ENCODE data around the gene TREX2.

TREX2 gene

GRCh38 chrX:153433161-153433680, 12.6 kb downstream of the TREX2 start:
- DNase-seq (ENCODE audit: low read depth, low spot score) = no peak
- Histone ChIP-seq H3K4me3 (no peak overlapping the region), H3K27ac (no peak overlapping the region), H3K9ac (ENCODE audit: insufficient read length) (no peak overlapping the region), H3K9me3 (ENCODE audit: low read depth, low read length) (no peaks in the 10 kb centered on the region), H3K36me3 (ENCODE audit: insufficient read depth, low read length) (no peaks in the 10 kb centered on the region)
- no peak for TF ChIP-seq FOXP2 (optimal IDR thresholded peaks at IDR 0.05; ENCODE audit: control extremely low read depth, extremely low read length, insufficient read depth)
- TF ChIP-seq EZH2 (IDR thresholded peaks at IDR 0.05) = no peak
- TF ChIP-seq POLR2AphosphoS5 (IDR thresholded peaks at IDR 0.05; ENCODE audit: borderline replicate concordance, low read depth, low read length) = no peak

DNA sequence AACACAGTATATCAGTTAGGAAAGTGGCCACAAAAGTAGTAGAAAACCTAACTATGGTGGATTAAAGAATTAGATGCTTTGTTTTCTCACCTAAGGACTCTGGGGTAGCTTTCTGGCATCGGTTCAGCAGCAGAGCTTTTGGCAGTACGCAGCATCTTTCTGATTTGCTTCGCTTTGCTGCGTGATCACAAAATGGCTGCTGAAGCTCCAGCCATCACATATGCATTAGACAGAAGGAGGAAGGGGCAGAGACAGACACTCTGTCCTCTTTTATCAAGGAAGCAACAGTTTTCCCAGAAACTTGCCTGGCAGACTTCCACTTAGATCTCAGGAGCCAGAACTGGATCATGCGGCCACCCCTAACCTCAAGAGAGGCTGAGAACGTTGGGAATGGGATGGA, 15.1 kb downstream of the TREX2 start:
- no peak overlapping the region for H3K9ac ChIP-seq (ENCODE audit: insufficient read length)
- H3K27ac ChIP-seq = no peak overlapping the region
- no peaks in the 10 kb centered on the region for H3K9me3 ChIP-seq (ENCODE audit: low read depth, low read length)
- no peak for DNase-seq (ENCODE audit: low read depth, low spot score)
- TF ChIP-seq POLR2AphosphoS5 (IDR thresholded peaks at IDR 0.05; ENCODE audit: borderline replicate concordance, low read depth, low read length) = no peak
- no peak for TF ChIP-seq FOXP2 (optimal IDR thresholded peaks at IDR 0.05; ENCODE audit: control extremely low read depth, extremely low read length, insufficient read depth)
- TF ChIP-seq EZH2 (IDR thresholded peaks at IDR 0.05) = no peak
- H3K36me3 ChIP-seq (ENCODE audit: insufficient read depth, low read length) = no peaks in the 10 kb centered on the region
- H3K4me3 ChIP-seq = no peak overlapping the region

GRCh38 chrX:153426204-153426603, 19.7 kb downstream of the TREX2 start:
- no peak overlapping the region for H3K9ac ChIP-seq (ENCODE audit: insufficient read length)
- DNase-seq (ENCODE audit: low read depth, low spot score) = no peak
- no peak overlapping the region for H3K27ac ChIP-seq
- H3K9me3 ChIP-seq (ENCODE audit: low read depth, low read length) = no peaks in the 10 kb centered on the region
- TF ChIP-seq FOXP2 (optimal IDR thresholded peaks at IDR 0.05; ENCODE audit: control extremely low read depth, extremely low read length, insufficient read depth) (no peak), EZH2 (IDR thresholded peaks at IDR 0.05) (no peak)
- no peak overlapping the region for H3K4me3 ChIP-seq
- no peaks in the 10 kb centered on the region for H3K36me3 ChIP-seq (ENCODE audit: insufficient read depth, low read length)

- DNase-seq (ENCODE audit: low read depth, low spot score) = no peak
- H3K9ac ChIP-seq (ENCODE audit: insufficient read length) = no peak overlapping the region
- H3K27ac ChIP-seq = peak overlapping the region; percentile 83
- TF ChIP-seq EZH2 (IDR thresholded peaks at IDR 0.05) (no peak), FOXP2 (optimal IDR thresholded peaks at IDR 0.05; ENCODE audit: control extremely low read depth, extremely low read length, insufficient read depth) (no peak)
- no peak overlapping the region for H3K4me3 ChIP-seq
- no peaks in the 10 kb centered on the region for H3K9me3 ChIP-seq (ENCODE audit: low read depth, low read length)
- H3K36me3 ChIP-seq (ENCODE audit: insufficient read depth, low read length) = peaks cover 3% of the 10 kb centered on the region; the same call in 1 of the 2 replicates
Observed at GRCh38 chrX:153423652-153424051, 22.2 kb downstream of the TREX2 start.

- H3K9ac ChIP-seq (ENCODE audit: insufficient read length) = no peak overlapping the region
- no peak overlapping the region for H3K4me3 ChIP-seq
- no peak for DNase-seq (ENCODE audit: low read depth, low spot score)
- peaks cover 3% of the 10 kb centered on the region; the same call in 1 of the 2 replicates for H3K36me3 ChIP-seq (ENCODE audit: insufficient read depth, low read length)
- no peak for TF ChIP-seq EZH2 (IDR thresholded peaks at IDR 0.05)
- TF ChIP-seq FOXP2 (optimal IDR thresholded peaks at IDR 0.05; ENCODE audit: control extremely low read depth, extremely low read length, insufficient read depth) = no peak
- no peak for TF ChIP-seq POLR2AphosphoS5 (IDR thresholded peaks at IDR 0.05; ENCODE audit: borderline replicate concordance, low read depth, low read length)
- no peak overlapping the region for H3K27ac ChIP-seq
- H3K9me3 ChIP-seq (ENCODE audit: low read depth, low read length) = no peaks in the 10 kb centered on the region
Observed at GRCh38 chrX:153421856-153422255, 24.0 kb downstream of the TREX2 start.

- H3K36me3 ChIP-seq (ENCODE audit: insufficient read depth, low read length) = peaks cover 3% of the 10 kb centered on the region; the same call in 1 of the 2 replicates
- no peaks in the 10 kb centered on the region for H3K9me3 ChIP-seq (ENCODE audit: low read depth, low read length)
- no peak overlapping the region for H3K9ac ChIP-seq (ENCODE audit: insufficient read length)
- H3K4me3 ChIP-seq = no peak overlapping the region
- TF ChIP-seq POLR2AphosphoS5 (IDR thresholded peaks at IDR 0.05; ENCODE audit: borderline replicate concordance, low read depth, low read length) (no peak), EZH2 (IDR thresholded peaks at IDR 0.05) (no peak), FOXP2 (optimal IDR thresholded peaks at IDR 0.05; ENCODE audit: control extremely low read depth, extremely low read length, insufficient read depth) (no peak)
- DNase-seq (ENCODE audit: low read depth, low spot score) = no peak
- no peak overlapping the region for H3K27ac ChIP-seq
Observed at GRCh38 chrX:153420851-153421599, 24.8 kb downstream of the TREX2 start.

DNA sequence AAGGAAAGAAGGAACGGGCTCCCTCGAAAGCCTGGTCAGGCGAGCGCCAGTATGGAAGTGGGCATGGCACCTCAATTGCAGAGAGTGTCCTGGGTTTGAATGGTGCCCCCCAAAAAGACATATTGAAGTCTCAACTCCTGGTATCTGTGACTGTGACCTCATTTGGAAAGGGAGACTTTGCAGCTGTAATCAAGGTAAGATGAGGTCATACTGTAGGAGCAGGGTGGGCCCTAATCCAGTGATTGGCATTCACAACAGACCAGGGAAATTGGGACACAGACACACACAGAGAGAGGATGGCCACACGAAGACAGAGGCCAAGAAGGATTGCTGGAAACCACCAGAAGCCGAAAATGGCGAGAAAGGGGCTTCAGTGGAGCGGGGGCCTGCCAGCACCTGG, 28.2 kb downstream of the TREX2 start:
- Histone ChIP-seq H3K27ac (no peak overlapping the region), H3K36me3 (ENCODE audit: insufficient read depth, low read length) (peaks cover 3% of the 10 kb centered on the region; the same call in 1 of the 2 replicates), H3K9me3 (ENCODE audit: low read depth, low read length) (no peaks in the 10 kb centered on the region), H3K4me3 (no peak overlapping the region), H3K9ac (ENCODE audit: insufficient read length) (no peak overlapping the region)
- TF ChIP-seq EZH2 (IDR thresholded peaks at IDR 0.05) = no peak
- TF ChIP-seq POLR2AphosphoS5 (IDR thresholded peaks at IDR 0.05; ENCODE audit: borderline replicate concordance, low read depth, low read length) = no peak
- TF ChIP-seq FOXP2 (optimal IDR thresholded peaks at IDR 0.05; ENCODE audit: control extremely low read depth, extremely low read length, insufficient read depth) = no peak
- DNase-seq (ENCODE audit: low read depth, low spot score) = no peak

GRCh38 chrX:153416781-153417450, 28.9 kb downstream of the TREX2 start:
- DNase-seq (ENCODE audit: low read depth, low spot score) = no peak
- Histone ChIP-seq H3K27ac (no peak overlapping the region), H3K9me3 (ENCODE audit: low read depth, low read length) (no peaks in the 10 kb centered on the region), H3K36me3 (ENCODE audit: insufficient read depth, low read length) (peaks cover 3% of the 10 kb centered on the region; the same call in 1 of the 2 replicates), H3K9ac (ENCODE audit: insufficient read length) (no peak overlapping the region), H3K4me3 (no peak overlapping the region)
- TF ChIP-seq POLR2AphosphoS5 (IDR thresholded peaks at IDR 0.05; ENCODE audit: borderline replicate concordance, low read depth, low read length) (no peak), EZH2 (IDR thresholded peaks at IDR 0.05) (no peak), FOXP2 (optimal IDR thresholded peaks at IDR 0.05; ENCODE audit: control extremely low read depth, extremely low read length, insufficient read depth) (no peak)
